ENCODE results near the gene SRR.

GRCh38 chr17:2347805-2348685, 44.3 kb downstream of the SRR start:
- TF ChIP-seq CTCF (IDR thresholded peaks at IDR 0.05) (no peak), TCF7L2 (IDR thresholded peaks at IDR 0.05; ENCODE audit: low read depth, low read length) (no peak), POLR2AphosphoS5 (IDR thresholded peaks at IDR 0.05; ENCODE audit: low read depth, low read length) (no peak), REST (IDR thresholded peaks at IDR 0.05; ENCODE audit: insufficient read depth in 1 of 2, low read depth in 2 of 2, low read length in 1 of 2) (no peak), SIN3A (IDR thresholded peaks at IDR 0.05; ENCODE audit: borderline replicate concordance, insufficient read depth, low read depth, low read length) (no peak)
